DND-41 (cell line): ENCODE results near the gene RFC5.

Experiments
- EZH2 ChIP-seq: IDR thresholded peaks from 3 replicates; pipeline ENCODE4 v1.6.1; 2012; ENCODE audit warnings: borderline replicate concordance, low read depth, mild to moderate bottlenecking, moderate library complexity, low read length, inconsistent platforms; ENCODE audit not compliant: severe bottlenecking
- TF ChIP-seq, protein P1 (sequence below): IDR thresholded peaks from 2 replicates; pipeline ENCODE4 v1.5.1; 2012; ENCODE audit warnings: borderline replicate concordance, low read length, moderate library complexity, mild to moderate bottlenecking; ENCODE audit not compliant: poor library complexity, severe bottlenecking; ENCODE audit errors: extremely low read depth

DNA sequence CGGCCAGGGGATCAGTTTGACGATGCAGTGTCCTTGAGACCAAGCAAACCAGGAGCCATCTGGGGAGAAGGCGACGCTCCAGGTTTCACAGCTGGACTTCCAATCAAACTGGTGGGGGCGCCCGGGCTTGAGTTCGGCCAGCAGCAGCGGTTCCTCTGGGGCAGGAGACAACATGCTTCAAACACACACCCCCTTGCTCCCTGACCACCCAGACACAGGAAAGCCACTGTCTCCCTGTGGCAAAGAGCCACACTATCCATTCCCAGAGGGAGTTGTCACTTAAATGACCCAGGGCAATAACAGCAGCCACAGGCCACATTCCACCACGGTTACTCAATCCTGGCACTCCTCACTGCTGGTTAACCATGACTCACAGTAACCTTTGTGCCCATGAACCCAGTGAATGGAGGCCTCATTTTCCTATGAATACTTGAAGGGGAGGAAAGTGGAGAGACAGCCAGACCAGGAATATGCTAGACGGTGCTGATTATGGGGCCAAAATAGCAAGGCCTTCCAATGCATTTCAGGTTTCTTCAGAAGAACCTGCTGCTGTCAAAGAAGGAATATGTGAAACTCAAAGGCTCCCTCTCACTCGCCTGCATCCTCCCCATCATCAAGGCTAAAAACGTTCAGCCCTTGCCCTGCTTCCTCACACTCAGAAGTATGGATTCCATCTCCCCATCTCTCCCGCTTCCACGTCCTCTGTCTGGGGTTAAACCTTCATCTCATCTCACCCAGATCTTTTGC is 36.0 kb downstream of the RFC5 start:
- TF ChIP-seq, protein P1, sequence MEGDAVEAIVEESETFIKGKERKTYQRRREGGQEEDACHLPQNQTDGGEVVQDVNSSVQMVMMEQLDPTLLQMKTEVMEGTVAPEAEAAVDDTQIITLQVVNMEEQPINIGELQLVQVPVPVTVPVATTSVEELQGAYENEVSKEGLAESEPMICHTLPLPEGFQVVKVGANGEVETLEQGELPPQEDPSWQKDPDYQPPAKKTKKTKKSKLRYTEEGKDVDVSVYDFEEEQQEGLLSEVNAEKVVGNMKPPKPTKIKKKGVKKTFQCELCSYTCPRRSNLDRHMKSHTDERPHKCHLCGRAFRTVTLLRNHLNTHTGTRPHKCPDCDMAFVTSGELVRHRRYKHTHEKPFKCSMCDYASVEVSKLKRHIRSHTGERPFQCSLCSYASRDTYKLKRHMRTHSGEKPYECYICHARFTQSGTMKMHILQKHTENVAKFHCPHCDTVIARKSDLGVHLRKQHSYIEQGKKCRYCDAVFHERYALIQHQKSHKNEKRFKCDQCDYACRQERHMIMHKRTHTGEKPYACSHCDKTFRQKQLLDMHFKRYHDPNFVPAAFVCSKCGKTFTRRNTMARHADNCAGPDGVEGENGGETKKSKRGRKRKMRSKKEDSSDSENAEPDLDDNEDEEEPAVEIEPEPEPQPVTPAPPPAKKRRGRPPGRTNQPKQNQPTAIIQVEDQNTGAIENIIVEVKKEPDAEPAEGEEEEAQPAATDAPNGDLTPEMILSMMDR, result no peak
- no peak for TF ChIP-seq EZH2
